Urothelium cell line (cell line): ENCODE measurements around the gene CBX6.
A peak's percentile ranks its signal among the peaks of the same experiment; 100 is the strongest.
"Not testable (repeated sequence)": the region's sequence is repeated elsewhere in the genome, so short reads cannot be mapped to it uniquely, and the experiment has no call there.

Experiments
- DNase-seq: peaks from one replicate; pipeline ENCODE4 v3.0.0; 2011; ENCODE audit warnings: low spot score, mixed read lengths
- FAIRE-seq: peaks from 2 replicates; lab custom pipeline; 2011; peaks lifted over from hg19 to GRCh38; lab: Jason Lieb, UNC

The CBX6 gene

DNA sequence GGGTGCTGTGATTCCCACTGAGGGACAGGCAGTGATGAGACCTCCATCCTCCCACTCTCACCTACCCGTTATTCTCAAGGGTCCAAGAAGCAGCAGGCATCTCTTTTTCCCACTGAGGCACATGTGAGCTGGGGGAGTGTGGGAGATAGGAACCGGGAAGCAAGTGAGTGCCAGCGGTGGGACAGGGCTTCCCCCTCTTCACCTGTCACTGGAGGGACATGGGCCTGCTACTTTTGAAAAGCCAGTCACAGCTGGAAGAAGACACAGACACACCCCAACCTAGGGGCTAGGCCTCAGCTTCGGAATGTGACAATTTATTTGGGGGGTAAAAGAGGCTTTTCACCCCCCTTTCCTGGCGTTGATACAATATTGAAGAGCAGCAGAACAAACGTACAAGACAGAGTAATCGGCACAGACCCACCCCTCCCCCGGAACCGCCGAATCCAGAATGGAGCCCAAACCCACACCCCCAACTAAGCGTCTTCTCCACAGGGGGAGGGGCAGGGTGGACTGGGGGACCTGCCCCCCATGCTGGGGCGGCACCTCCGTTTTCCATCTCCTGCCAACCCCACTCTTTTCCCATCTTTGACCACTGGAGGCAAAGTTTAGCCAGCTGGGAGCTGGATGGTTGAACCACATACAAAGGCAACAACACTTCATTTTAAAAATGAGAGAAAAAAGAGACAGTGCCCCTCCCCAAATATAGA, 10.7 kb downstream of the CBX6 start:
- DNase-seq (no peak), FAIRE-seq (no peak)

DNA sequence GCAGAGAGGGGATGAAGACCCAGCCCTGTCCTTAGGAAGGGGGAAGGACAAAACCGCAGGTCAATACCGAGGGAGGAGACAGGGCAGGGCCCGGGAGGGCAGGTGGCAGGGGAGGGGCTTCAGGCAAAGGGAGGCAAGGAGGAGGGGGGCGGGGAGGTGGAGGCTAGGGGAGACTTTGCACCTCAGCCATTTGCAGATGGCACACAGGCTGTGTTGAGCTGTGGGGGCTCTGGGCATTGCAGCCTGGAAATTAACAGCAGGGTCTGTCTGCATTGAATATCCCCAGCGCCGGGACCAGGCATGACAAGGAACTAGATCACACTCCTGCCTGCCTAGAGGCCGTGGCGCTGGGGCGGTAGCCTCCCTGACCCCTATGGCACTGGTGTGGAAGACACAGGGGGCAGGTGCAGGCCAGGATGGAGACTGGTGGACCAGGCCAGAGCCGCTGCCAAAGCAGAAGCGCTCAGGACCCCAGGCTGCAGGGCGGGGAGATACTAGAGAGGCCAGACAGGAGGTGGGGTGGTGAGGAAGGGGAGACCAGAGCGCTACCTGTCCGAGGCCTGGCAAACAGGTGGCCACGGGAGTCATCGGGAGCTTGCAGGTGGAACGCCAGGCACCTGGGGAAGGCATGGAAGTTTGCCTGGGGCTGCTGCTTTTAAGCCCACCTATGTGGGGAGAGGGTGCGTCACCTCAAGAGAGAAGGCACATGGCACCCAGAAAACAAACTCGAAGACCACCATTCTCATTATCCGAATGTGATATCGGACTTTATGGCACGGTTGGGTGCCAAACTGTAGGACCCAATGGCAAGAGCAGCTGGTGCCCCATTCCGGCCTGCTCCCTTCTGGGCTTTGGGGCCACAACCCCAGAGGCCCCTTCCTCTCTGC, 11.5 kb downstream of the CBX6 start:
- FAIRE-seq = no peak
- DNase-seq = no peak

DNA sequence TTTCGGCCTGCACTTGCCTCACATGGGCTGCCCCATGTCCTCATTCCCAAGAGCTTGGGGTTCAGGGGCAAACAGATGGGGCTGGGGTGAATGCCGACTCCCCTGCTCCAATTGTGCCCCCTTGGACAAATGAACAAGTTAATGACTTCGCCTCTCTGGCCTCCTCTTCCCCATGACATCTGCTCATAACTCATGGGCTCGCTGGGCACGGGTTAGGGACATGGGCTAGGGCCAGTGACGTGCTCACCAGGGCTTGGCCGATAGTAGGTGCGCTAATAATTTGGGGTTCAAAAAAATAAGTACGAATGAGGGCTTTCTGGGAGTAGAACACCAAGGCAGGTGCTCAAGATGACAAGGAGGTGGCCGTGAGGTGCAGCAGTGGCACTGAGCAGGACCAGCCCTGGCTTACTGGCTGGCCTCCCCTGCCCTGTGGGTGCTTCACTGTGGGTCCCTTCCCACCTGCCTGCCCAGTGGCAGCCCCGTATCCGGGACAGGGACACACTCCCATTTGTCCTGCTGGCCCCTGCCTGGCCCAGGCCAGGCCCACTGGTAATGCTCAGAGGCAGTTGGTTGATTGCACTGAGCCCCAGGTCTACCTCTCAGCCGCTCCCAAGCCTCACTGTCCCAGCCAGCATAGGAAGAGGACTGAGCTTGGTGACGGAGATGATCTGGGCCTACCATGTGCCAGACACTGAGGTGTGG, 12.3 kb downstream of the CBX6 start:
- DNase-seq (no peak), FAIRE-seq (peak; percentile 27)

DNA sequence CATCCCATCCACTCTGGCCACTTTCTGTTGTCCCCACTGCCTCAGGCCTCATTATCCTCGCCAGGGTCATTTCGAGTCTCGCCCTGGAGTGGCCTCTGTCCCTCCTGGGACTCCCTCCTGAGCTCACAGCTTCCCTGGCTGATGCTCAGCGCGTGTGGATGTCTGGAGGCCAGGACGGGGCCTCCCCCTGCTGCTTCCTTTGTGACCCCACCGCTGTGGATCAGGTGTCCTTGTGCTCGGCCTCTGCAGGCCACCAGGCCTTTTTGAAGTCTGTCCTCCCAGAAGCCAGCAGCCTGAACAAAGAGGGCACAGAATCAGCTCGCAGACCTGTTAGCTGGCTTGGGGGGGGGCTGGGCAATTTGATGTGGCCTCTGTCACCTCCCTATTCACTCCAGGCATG, 13.5 kb downstream of the CBX6 start:
- DNase-seq (no peak), FAIRE-seq (no peak)

DNA sequence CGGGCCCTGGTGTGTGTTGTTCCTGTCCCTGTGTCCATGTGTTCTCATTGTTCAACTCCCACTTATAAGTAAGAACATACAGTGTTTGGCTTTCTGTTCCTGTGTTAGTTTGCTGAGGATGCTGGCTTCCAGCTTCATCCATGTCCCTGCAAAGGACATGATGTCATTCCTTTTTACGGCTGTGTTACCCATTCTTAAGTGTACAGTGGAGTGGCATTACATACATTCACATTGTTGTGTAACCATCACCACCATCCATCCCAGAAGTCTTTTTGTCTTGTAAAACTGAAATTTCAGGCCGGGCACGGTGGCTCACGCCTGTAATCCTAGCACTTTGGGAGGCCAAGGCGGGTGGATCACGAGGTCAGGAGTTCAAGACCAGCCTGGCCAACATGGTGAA, 17.5 kb downstream of the CBX6 start:
- not testable (repeated sequence) for DNase-seq
- FAIRE-seq = peak; percentile 71

DNA sequence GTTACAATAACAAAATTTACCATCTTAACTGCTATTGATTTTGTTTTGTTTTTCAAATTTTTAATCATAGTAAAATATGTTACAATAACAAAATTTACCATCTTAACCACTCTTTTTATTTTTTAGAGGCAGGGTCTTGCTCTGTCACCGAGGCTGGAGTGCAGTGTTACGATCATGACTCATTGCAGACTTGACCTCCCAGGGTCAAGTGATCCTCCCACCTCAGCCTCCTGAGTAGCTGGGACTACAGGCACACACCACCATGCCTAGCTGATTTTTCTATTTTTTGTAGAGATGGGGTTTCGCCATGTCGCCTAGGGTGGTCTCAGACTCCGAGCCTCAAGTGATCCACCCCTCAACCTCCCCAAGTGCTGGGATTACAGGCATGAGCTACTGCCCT, 18.1 kb downstream of the CBX6 start:
- FAIRE-seq = peak; percentile 82

DNA sequence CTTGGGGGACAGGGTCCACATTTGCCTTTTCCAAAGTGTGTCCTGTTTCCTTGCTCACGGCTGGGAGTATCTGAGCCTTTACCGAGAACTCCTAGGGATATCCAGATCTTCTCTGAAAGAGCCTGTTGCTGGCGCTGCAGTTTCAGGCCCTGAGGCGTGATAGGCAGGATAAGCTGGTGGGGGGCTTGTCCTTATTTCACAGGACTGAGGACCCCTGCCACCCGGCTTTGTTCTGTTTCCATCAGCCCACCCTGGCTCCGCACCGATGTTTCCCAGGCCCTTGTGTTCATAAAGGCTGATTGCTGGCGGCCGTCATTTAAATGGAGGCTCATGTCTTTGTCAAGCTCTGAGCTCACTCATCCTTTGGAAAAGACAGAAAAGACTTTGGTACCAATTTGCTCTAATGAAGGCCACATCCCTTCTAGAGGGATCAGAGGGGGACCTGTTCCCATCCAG, 18.8 kb downstream of the CBX6 start:
- FAIRE-seq (no peak), DNase-seq (no peak)

More for the DNA sequence above, 18.1 kb downstream of the CBX6 start:
- DNase-seq = not testable (repeated sequence)

DNA sequence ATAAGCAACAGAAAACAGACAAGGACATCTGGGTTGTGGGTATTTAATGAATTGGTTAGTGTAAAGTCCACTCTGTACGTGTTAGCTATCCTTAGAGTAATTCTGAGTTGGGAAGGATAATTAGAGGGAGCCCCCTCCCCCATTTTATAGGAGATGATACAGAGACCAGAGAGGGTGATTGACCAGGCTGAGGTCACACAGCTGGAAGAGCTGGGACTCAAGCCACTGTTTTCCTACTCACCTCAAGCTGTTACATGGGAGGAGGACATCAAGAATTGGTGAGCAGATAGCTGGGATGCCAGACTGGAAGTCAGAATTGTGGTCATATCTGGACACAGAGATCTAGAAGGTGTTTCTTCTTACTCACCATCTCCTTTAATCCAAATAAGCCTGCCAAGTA, 19.5 kb downstream of the CBX6 start:
- no peak for FAIRE-seq

DNA sequence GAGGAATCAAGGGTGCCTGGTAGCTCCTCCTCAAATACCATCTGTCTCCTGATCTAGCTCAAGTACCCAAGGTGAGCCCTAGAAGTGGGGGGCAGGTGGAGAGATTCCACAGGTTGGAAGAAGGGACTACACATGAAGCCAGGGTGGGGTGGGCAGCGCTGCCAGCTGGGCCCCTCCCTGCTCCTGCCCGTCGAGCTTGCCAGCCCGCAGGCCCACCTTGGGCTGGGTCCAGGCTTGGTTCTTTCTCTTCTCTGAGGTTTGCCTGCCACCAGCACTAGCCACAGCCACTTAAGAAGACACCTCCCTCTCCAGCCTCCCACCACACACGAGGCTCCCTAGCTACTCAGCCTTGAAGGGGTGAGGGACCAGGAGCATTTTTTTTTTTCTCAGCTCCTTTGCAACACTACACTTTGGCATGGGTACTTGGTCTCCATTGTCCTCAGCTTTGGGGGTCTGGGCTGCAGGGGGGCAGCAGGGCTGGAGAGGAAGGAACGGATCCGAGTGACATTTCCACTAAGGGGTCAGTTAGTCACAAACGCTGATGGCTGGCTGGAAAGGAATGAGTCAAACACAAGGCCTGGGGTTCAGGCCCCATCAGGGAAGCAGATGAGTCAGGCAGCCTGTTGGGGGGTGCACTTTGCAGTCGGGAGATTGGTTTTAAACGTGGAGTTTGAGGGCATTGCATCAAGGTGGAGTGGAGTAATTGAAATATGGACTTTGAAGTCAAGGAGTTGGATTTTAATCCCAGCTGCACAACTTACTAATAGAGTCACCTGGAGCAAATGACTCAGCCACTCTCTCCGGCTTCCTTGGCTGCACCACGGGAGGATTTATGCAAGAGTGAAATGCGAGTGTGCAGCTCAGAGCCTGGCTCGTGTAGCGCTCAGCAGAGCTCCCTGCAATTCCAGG, 20.8 kb downstream of the CBX6 start:
- peak; percentile 27 for FAIRE-seq
- DNase-seq = peak; percentile 76

More for the DNA sequence above, 19.5 kb downstream of the CBX6 start:
- no peak for DNase-seq

DNA sequence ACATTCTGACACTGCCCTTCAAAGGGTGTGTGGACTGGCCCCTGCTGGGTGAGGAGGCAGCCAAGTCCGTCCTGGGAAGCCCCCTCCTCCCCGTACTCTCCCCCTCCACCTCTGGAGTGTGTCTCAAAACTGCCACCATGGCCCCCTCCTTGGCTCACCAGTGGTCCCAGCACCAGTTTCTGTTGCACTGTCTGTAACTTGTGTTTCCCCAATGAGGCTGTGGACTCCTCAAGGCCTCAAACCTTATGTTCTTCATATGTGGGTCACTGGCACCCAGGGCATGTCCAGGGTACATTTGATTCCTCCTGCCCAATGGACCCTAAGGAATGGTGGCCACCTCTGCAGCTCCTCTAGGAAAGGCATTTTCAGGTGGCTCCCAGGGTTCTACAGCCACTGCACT, 21.6 kb downstream of the CBX6 start:
- DNase-seq (no peak), FAIRE-seq (peak; percentile 13)

DNA sequence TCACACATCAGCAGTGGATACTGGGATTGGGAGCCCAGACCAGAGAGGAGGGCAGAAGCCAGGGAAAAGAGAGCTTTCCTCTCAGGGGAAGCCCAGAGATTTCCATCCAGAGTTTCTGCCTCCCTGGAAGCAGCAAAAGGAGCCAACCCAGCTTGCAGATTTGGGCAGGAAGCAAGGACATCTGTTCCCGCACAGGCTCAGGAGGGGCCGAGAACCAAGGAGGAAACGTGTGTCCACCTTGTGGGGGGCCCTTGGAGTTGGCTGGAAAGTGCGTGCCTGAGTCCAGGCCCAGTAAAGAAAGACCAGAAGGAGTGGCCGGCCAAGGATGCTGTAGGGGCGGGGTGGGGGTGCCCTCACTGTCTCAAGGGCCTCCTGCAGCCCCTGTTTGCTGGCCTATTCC, 22.2 kb downstream of the CBX6 start:
- FAIRE-seq = no peak

DNA sequence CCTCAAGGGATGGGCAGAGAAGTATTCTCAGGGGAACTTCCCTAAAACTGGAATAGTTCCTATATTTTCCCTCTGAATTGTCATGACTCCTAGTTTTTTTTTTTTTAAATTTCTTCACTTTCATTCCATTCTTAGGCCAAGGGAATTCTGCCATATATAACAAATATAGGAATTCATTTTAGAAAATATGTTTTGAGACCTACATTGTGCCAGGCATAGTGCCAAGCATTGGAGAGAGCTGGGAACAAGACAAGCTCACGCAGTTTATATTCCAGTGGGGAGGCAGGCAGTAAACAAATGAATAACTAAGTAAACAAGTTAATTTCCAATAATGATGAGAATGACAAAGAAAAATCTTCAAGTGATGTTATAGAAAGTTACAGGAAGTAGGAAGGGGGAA, 25.6 kb downstream of the CBX6 start:
- FAIRE-seq (no peak), DNase-seq (no peak)

More for the DNA sequence above, 22.2 kb downstream of the CBX6 start:
- DNase-seq = no peak

DNA sequence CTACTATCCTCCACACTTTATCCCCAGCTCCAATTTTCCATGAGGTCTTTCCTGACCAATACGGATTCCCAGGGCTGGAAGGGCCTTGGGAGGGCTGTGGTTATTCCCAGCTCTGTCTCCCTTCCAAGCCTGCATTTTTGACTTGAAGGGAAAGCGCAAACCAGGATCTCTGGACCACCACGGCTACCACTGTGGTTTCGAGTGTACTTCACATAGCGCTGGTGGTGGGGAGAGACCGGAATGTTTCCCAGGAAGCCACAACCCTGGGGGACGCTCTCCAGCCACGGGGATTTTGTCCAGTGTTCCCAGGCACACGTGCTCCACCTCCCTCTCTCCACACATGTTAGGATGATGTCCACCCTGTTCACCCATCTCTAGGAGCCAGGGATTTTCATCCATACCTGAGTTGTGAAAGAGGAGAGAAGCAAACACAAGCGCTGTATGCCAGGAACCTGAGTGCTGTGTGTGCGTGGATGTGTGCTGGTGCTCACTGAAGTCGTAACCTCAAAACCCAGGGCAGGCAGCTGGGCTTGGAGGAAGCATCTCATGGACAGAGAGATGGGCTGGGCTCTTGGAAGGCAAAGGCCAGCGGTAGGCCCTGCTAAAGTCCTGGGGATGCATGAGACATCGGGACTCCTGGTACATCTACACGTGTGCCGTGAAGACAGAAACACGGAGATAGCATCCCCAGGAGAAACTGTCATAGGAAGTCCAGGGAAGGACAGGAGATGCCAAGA, 26.8 kb downstream of the CBX6 start:
- FAIRE-seq = no peak
- no peak for DNase-seq

DNA sequence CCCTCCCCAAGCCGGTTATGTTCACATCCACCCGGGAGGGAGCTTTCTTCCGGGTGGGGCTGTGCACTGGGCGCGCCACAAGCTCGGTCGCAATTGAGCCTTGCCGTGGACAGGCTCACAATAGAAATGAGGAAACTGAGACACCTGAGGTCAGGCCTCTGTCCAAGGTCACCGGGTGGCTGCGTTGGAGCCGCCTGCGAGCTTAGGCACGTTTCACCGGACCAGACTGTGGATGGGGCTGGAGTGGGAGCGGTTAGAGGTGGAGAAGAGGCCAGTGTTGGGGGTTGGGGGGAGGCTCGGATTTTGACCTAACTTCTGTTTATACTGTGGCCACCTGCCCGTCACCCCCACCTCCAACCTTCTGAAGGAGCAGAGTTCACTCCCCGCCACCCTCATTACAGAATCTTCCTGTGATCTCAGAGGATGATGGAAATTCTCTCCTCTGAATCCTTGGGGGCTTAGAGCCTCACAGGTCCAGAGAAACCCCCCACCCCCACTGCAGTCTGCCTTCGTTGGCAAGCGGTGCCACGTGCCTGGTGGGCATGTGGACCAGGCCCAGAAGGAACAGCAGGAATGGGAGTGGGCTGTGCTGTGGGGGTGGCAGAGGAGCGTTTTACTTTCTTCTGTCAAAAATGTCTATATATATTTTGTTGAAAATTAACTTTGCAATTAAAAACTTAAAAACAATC, 27.6 kb downstream of the CBX6 start:
- FAIRE-seq = peak; percentile 23

DNA sequence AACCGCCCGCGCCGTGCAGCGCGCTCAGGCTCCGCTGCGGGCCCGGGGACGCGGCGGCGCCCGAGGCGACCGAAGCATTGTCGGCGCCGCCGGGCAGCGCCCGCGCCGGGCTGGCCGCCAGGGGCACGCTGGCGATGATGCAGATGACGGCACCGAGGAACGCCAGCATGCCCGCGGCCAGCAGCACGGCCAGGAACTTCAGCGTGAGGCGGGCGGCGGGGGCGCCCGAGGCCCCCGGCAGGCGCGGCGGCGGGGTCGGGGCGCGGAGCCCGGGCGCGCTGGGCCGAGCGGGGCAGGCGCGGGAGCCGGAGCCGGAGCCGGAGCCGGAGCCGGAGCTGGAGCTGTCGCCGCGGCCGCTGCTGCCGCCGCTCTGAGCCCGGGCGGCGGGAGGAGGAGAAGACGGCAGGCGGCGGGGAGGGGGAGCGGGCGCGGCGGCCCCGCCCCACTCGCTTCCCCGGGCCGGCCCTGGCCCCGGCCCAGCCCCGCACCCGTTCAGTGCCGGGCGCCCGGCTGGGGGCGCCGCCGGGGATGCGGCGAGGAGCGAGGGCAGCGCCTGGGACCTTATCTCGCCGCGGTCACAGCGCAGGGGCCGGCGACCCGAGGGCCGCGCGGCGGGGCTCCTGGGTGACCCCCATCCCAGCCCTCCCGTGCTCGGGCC, 28.2 kb downstream of the CBX6 start, which contains the start of gene NPTXR:
NPTXR (minus strand) TSS at position 372 of the 658 bp plus-strand sequence.
- DNase-seq = peak; percentile 88

More for the DNA sequence above, 27.6 kb downstream of the CBX6 start:
- no peak for DNase-seq

DNA sequence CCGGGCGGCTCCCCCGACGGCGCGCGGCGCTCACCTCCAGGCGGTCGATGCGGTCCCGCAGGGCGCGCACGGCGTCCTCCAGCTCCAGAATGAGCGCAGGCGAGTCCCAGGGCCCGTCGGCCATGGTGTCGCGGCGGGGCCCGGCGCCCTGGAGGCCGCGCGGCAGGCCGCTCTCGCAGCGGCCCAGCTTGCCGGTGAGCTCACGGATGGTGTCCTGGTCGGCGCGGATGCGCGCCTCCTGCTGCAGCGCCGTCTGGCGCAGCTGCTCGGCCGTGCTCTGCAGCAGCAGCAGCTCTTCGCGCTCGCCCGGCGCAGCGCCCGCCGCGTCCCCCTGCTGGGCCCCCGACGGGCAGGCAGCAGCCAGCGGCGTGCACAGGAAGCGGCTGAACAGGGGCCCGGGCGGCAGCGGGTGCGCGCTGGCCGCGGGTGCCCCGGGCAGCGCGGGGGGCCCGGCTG, 28.8 kb downstream of the CBX6 start:
- FAIRE-seq (peak; percentile 77), DNase-seq (peak; percentile 91)

More for the DNA sequence above, 28.2 kb downstream of the CBX6 start, which contains the start of gene NPTXR:
- FAIRE-seq = peak; percentile 37

DNA sequence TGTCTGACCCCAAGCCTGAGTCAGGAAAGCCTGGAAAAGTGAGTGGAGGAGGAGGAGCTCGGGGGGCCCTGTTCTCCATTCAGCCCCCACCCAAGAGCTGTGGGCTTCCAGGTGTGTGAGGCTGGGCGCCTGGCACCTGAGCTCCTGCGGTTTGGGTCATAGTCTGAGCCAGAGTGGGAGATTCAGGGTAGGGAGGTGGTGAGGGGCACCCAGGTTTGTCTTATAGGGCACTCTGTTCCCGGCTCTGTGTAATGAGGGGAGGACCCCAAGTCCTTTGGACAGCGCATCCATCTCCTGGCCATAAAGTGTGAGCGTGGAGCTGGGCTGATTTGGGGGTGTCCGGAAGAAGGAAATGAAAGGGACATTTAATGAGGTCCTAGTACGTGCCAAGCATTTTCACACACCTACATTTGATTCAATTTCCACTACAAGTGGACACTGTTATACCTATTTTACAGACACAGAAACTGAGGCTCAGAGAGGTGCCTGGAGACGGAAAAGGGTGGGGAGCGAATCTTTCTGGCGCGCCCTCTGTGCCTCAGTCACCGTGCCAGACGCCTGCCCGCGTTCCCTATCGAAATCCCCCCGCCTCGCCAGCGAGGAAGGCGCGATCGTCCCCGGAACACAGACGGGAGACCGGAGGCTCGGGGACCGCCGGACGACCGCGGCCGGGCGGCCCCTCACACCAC, 29.4 kb downstream of the CBX6 start:
- no peak for FAIRE-seq

DNA sequence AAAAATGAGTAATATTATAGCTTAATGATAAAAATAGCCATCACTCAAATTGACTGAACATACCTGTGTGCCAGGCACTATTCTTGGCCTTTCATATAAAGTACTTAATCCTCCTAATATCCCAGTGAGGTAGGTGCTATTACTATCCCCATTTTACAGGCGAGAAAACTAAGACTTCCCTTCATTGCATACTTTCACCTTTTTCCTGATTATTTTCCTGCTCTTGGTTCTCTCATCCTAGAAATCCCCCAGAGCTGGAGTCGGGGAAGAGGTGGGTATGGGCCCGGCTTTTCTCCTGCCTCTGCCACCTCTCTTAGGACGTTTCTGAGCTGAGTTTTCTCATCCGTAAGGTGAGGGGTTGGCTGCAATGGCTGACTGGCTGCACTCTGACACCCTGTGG, 30.4 kb downstream of the CBX6 start:
- FAIRE-seq (no peak), DNase-seq (no peak)

More for the DNA sequence above, 29.4 kb downstream of the CBX6 start:
- no peak for DNase-seq
